Activated CD4-positive, alpha-beta T cell treated with anti-CD3 and anti-CD28 coated beads, Interleukin-2, amount 10 ng/mL, durations not matched to agents 7 days and 5 days (primary cell): ENCODE results near the gene GRB2. TPM values are rescaled to one million over a fixed set of nuclear protein-coding genes. Genes with fewer than 3 reads are reported as not detected.
A peak's percentile ranks its signal among the peaks of the same experiment; 100 is the strongest.

Experiments
- CTCF ChIA-PET: fragments of 350-600 bp; sonication (Branson Sonifier 250); formaldehyde crosslinking; loops from one replicate; lab custom pipeline; 2021; ENCODE audit warnings: antibody characterized with exemption; lab: Charles Lee
- POLR2A ChIA-PET: fragments of 350-600 bp; sonication (Branson Sonifier 250); formaldehyde crosslinking; loops from one replicate; lab custom pipeline; 2021; ENCODE audit warnings: antibody characterized with exemption; lab: Charles Lee
- DNase-seq: peaks from one replicate; pipeline ENCODE4 v3.0.0-alpha.2; 2020
- H3K27ac Mint-ChIP-seq: one replicate; pipeline ENCODE4 v1.8.0; 2021; ENCODE audit warnings: mild to moderate bottlenecking, moderate library complexity, mixed read lengths
- H3K27me3 Mint-ChIP-seq: one replicate; pipeline ENCODE4 v1.8.0; 2021; ENCODE audit warnings: mixed read lengths
- H3K36me3 Mint-ChIP-seq: one replicate; pipeline ENCODE4 v1.8.0; 2021; ENCODE audit warnings: low read depth, mixed read lengths
- H3K4me1 Mint-ChIP-seq: one replicate; pipeline ENCODE4 v1.8.0; 2021; ENCODE audit warnings: mixed read lengths
- H3K4me3 Mint-ChIP-seq: one replicate; pipeline ENCODE4 v1.8.0; 2021; ENCODE audit warnings: mild to moderate bottlenecking, moderate library complexity, mixed read lengths
- H3K9me3 Mint-ChIP-seq: one replicate; pipeline ENCODE4 v1.8.0; 2021; ENCODE audit warnings: mixed read lengths
- total RNA-seq, 2 experiments: library from RNA; stranded (reverse); gene quantifications; one replicate each; pipeline ENCODE4 v1.2.3, GENCODE V29; 2021

Gene GRB2
- total RNA-seq, 2 experiments from 2014 or later = 136 to 150 TPM

GRCh38 chr17:75396025-75396424 lies 9.5 kb downstream of the GRB2 start:
- CTCF ChIA-PET = interaction anchor here (1.0 to 4.1 kb wide), 6 partner anchors 8 to 125 kb away, joined by 4 to 15 read pairs (median 6); partner anchors contain the start of genes GRB2 and MIF4GD
- Mint-ChIP-seq H3K27ac (no peak overlapping the region), H3K4me3 (no peak overlapping the region), H3K36me3 (peaks cover 26% of the 10 kb centered on the region), H3K4me1 (peaks cover 59% of the 10 kb centered on the region), H3K27me3 (no peaks in the 10 kb centered on the region), H3K9me3 (no peaks in the 10 kb centered on the region)
- POLR2A ChIA-PET = no interaction called here
- no peak for DNase-seq

GRCh38 chr17:75394332-75394918 lies 11.1 kb downstream of the GRB2 start:
- no peak for DNase-seq
- H3K9me3 Mint-ChIP-seq = no peaks in the 10 kb centered on the region
- H3K27me3 Mint-ChIP-seq = no peaks in the 10 kb centered on the region
- POLR2A ChIA-PET = interaction anchor here (0.6 to 1.8 kb wide), 3 partner anchors 18 to 124 kb away, joined by 3 to 8 read pairs (median 4); partner anchors contain the start of genes MIF4GD and SLC25A19
- CTCF ChIA-PET = interaction anchor here (0.6 to 4.1 kb wide), 8 partner anchors 9 to 280 kb away, joined by 3 to 15 read pairs (median 5); partner anchors contain the start of gene MIF4GD
- peak overlapping the region; percentile 90 for H3K4me3 Mint-ChIP-seq
- peak overlapping the region; percentile 83 for H3K27ac Mint-ChIP-seq
- H3K4me1 Mint-ChIP-seq = peaks cover 69% of the 10 kb centered on the region
- H3K36me3 Mint-ChIP-seq = peaks cover 26% of the 10 kb centered on the region

GRCh38 chr17:75393523-75394331 lies 11.8 kb downstream of the GRB2 start:
- Mint-ChIP-seq H3K27ac (peak overlapping the region; percentile 83), H3K4me3 (peak overlapping the region; percentile 90), H3K9me3 (no peaks in the 10 kb centered on the region), H3K4me1 (peaks cover 75% of the 10 kb centered on the region), H3K36me3 (peaks cover 31% of the 10 kb centered on the region), H3K27me3 (no peaks in the 10 kb centered on the region)
- ChIA-PET CTCF (interaction anchor here (0.6 to 4.1 kb wide), 10 partner anchors 14 to 279 kb away, joined by 3 to 15 read pairs (median 4); partner anchors contain the start of gene MIF4GD), POLR2A (interaction anchor here (1.2 to 1.8 kb wide), 2 partner anchors 104 to 123 kb away, joined by 4 to 8 read pairs; partner anchors contain the start of genes MIF4GD and SLC25A19)
- peak; percentile 86 for DNase-seq

GRCh38 chr17:75392559-75392958 lies 12.9 kb downstream of the GRB2 start:
- DNase-seq = no peak
- H3K9me3 Mint-ChIP-seq = no peaks in the 10 kb centered on the region
- H3K4me3 Mint-ChIP-seq = peak overlapping the region; percentile 23
- H3K4me1 Mint-ChIP-seq = peaks cover 78% of the 10 kb centered on the region
- H3K27me3 Mint-ChIP-seq = no peaks in the 10 kb centered on the region
- CTCF ChIA-PET = interaction anchor here (0.7 to 3.2 kb wide), 2 partner anchors 13 to 20 kb away, joined by 3 to 13 read pairs; no protein-coding TSS in a partner anchor
- H3K36me3 Mint-ChIP-seq = peaks cover 35% of the 10 kb centered on the region
- no peak overlapping the region for H3K27ac Mint-ChIP-seq
- POLR2A ChIA-PET = no interaction called here

GRCh38 chr17:75390982-75391381 lies 14.5 kb downstream of the GRB2 start:
- H3K27me3 Mint-ChIP-seq = no peaks in the 10 kb centered on the region
- H3K36me3 Mint-ChIP-seq = peaks cover 38% of the 10 kb centered on the region
- POLR2A ChIA-PET = interaction anchor here (0.6 kb wide), 1 partner anchor 864 kb away, joined by 3 read pairs; no protein-coding TSS in a partner anchor
- CTCF ChIA-PET = no interaction called here
- no peak overlapping the region for H3K4me3 Mint-ChIP-seq
- H3K4me1 Mint-ChIP-seq = peaks cover 70% of the 10 kb centered on the region
- H3K9me3 Mint-ChIP-seq = no peaks in the 10 kb centered on the region
- no peak for DNase-seq
- H3K27ac Mint-ChIP-seq = no peak overlapping the region

GRCh38 chr17:75388476-75389030 lies 16.9 kb downstream of the GRB2 start:
- POLR2A ChIA-PET = no interaction called here
- Mint-ChIP-seq H3K4me3 (no peak overlapping the region), H3K9me3 (no peaks in the 10 kb centered on the region), H3K4me1 (peaks cover 51% of the 10 kb centered on the region), H3K27ac (peak overlapping the region; percentile 19), H3K36me3 (peaks cover 38% of the 10 kb centered on the region), H3K27me3 (no peaks in the 10 kb centered on the region)
- DNase-seq = no peak
- CTCF ChIA-PET = no interaction called here

GRCh38 chr17:75387771-75388170 lies 17.7 kb downstream of the GRB2 start:
- ChIA-PET CTCF (no interaction called here), POLR2A (no interaction called here)
- Mint-ChIP-seq H3K36me3 (peaks cover 32% of the 10 kb centered on the region), H3K9me3 (no peaks in the 10 kb centered on the region), H3K27ac (peak overlapping the region; percentile 41), H3K4me1 (peaks cover 48% of the 10 kb centered on the region), H3K27me3 (no peaks in the 10 kb centered on the region), H3K4me3 (no peak overlapping the region)
- no peak for DNase-seq

GRCh38 chr17:75386430-75386829 lies 19.0 kb downstream of the GRB2 start:
- CTCF ChIA-PET = no interaction called here
- Mint-ChIP-seq H3K27ac (peak overlapping the region; percentile 57), H3K36me3 (peaks cover 25% of the 10 kb centered on the region), H3K27me3 (no peaks in the 10 kb centered on the region), H3K4me1 (peaks cover 40% of the 10 kb centered on the region), H3K9me3 (no peaks in the 10 kb centered on the region), H3K4me3 (no peak overlapping the region)
- DNase-seq = no peak
- POLR2A ChIA-PET = no interaction called here

- Mint-ChIP-seq H3K36me3 (peaks cover 18% of the 10 kb centered on the region), H3K27me3 (no peaks in the 10 kb centered on the region), H3K9me3 (no peaks in the 10 kb centered on the region), H3K27ac (no peak overlapping the region), H3K4me1 (peaks cover 37% of the 10 kb centered on the region), H3K4me3 (no peak overlapping the region)
- CTCF ChIA-PET = interaction anchor here (0.6 to 0.9 kb wide), 2 partner anchors 26 to 69 kb away, joined by 4 read pairs; no protein-coding TSS in a partner anchor
- no peak for DNase-seq
- POLR2A ChIA-PET = no interaction called here
These were observed 20.7 kb downstream of the GRB2 start for GRCh38 chr17:75384751-75385150.

- ChIA-PET POLR2A (no interaction called here), CTCF (interaction anchor here (0.9 to 1.1 kb wide), 2 partner anchors 10 to 25 kb away, joined by 4 to 5 read pairs; no protein-coding TSS in a partner anchor)
- H3K4me1 Mint-ChIP-seq = peaks cover 34% of the 10 kb centered on the region
- H3K36me3 Mint-ChIP-seq = peaks cover 13% of the 10 kb centered on the region
- no peak for DNase-seq
- H3K27me3 Mint-ChIP-seq = no peaks in the 10 kb centered on the region
- no peak overlapping the region for H3K4me3 Mint-ChIP-seq
- no peaks in the 10 kb centered on the region for H3K9me3 Mint-ChIP-seq
- no peak overlapping the region for H3K27ac Mint-ChIP-seq
These were observed 21.7 kb downstream of the GRB2 start for GRCh38 chr17:75383842-75384195.

GRCh38 chr17:75380750-75381149 lies 24.7 kb downstream of the GRB2 start:
- Mint-ChIP-seq H3K27ac (no peak overlapping the region), H3K9me3 (no peaks in the 10 kb centered on the region), H3K36me3 (peaks cover 14% of the 10 kb centered on the region), H3K27me3 (no peaks in the 10 kb centered on the region), H3K4me3 (no peak overlapping the region), H3K4me1 (peaks cover 29% of the 10 kb centered on the region)
- DNase-seq = no peak
- POLR2A ChIA-PET = interaction anchor here (0.6 kb wide), 2 partner anchors 85 to 385 kb away, joined by 4 to 6 read pairs; no protein-coding TSS in a partner anchor
- CTCF ChIA-PET = interaction anchor here (0.7 to 4.1 kb wide), 8 partner anchors 9 to 1689 kb away, joined by 3 to 13 read pairs (median 3); no protein-coding TSS in a partner anchor

GRCh38 chr17:75380315-75380714 lies 25.2 kb downstream of the GRB2 start:
- no peak overlapping the region for H3K27ac Mint-ChIP-seq
- H3K27me3 Mint-ChIP-seq = no peaks in the 10 kb centered on the region
- peaks cover 31% of the 10 kb centered on the region for H3K4me1 Mint-ChIP-seq
- H3K4me3 Mint-ChIP-seq = no peak overlapping the region
- ChIA-PET CTCF (interaction anchor here (0.7 to 4.1 kb wide), 9 partner anchors 8 to 1690 kb away, joined by 3 to 13 read pairs (median 3); partner anchors contain the start of gene MIF4GD), POLR2A (interaction anchor here (0.6 kb wide), 1 partner anchor 85 kb away, joined by 4 read pairs; no protein-coding TSS in a partner anchor)
- no peak for DNase-seq
- no peaks in the 10 kb centered on the region for H3K9me3 Mint-ChIP-seq
- H3K36me3 Mint-ChIP-seq = peaks cover 17% of the 10 kb centered on the region
